Upper lobe of right lung (tissue), 1 donor: ENCODE results near the gene IAH1. TPM values are rescaled to one million over a fixed set of nuclear protein-coding genes. Genes with fewer than 3 reads are reported as not detected.
A peak's percentile ranks its signal among the peaks of the same experiment; 100 is the strongest.

ENCODE experiments used
- ATAC-seq: fragments of 200-7000 bp; cut with Tn5 transposase; one replicate; pipeline ENCODE4 v1.9.1; 2020; ENCODE audit warnings: mild to moderate bottlenecking, moderate library complexity
- DNase-seq: peaks from one replicate; pipeline ENCODE4 v3.0.0-alpha.2; 2020
- H3K27ac ChIP-seq: fragments of 200-600 bp; one replicate; pipeline ENCODE4 v1.8.0; 2022
- H3K27me3 ChIP-seq: fragments of 200-600 bp; one replicate; pipeline ENCODE4 v1.8.0; 2022; ENCODE audit warnings: mild to moderate bottlenecking
- H3K36me3 ChIP-seq: fragments of 200-600 bp; one replicate; pipeline ENCODE4 v1.8.0; 2022
- H3K4me1 ChIP-seq: fragments of 200-600 bp; one replicate; pipeline ENCODE4 v1.8.0; 2022
- H3K4me3 ChIP-seq: fragments of 200-600 bp; one replicate; pipeline ENCODE4 v1.8.0; 2022; ENCODE audit warnings: mild to moderate bottlenecking
- H3K9me3 ChIP-seq: fragments of 200-600 bp; one replicate; pipeline ENCODE4 v1.8.0; 2022
- CTCF ChIP-seq: fragments of 200-600 bp; IDR thresholded peaks from one replicate; pipeline ENCODE4 v1.8.0; 2022; ENCODE audit warnings: antibody characterized with exemption
- intact Hi-C: fragments of 100-400 bp; cut with DNase I; formaldehyde crosslinking; loops from one replicate; pipeline ENCODE4 v1.11.0; 2022
- total RNA-seq: library from RNA; stranded (reverse); fragmentation: NEBNext Ultra II Directional; extraction: Animal tissue kit (Norgen Biotek cat#: 25700); gene quantifications from one replicate; pipeline ENCODE4 v1.2.1, GENCODE V29; 2021
- donor health status: DM: no; HTN: yes; CAD: no; lungs with severe emphysema.

IAH1 gene
- total RNA-seq, 1 donor from 2014 or later = 39.0 TPM

- H3K27ac ChIP-seq = no peak overlapping the region
- TF ChIP-seq CTCF = no peak
- DNase-seq (no peak), ATAC-seq (no peak)
- peaks cover 28% of the 10 kb centered on the region for H3K36me3 ChIP-seq
- intact Hi-C loops = no loop called here
- H3K9me3 ChIP-seq = no peaks in the 10 kb centered on the region
- H3K27me3 ChIP-seq = no peaks in the 10 kb centered on the region
- H3K4me1 ChIP-seq = no peaks in the 10 kb centered on the region
- no peak overlapping the region for H3K4me3 ChIP-seq
Measured at GRCh38 chr2:9460441-9461017, 13.8 kb upstream of the IAH1 start.

GRCh38 chr2:9461079-9461478, 13.3 kb upstream of the IAH1 start:
- H3K27me3 ChIP-seq = no peaks in the 10 kb centered on the region
- peaks cover 24% of the 10 kb centered on the region for H3K36me3 ChIP-seq
- H3K4me1 ChIP-seq = no peaks in the 10 kb centered on the region
- intact Hi-C loops = no loop called here
- TF ChIP-seq CTCF = no peak
- no peak for ATAC-seq
- no peak overlapping the region for H3K4me3 ChIP-seq
- no peaks in the 10 kb centered on the region for H3K9me3 ChIP-seq
- DNase-seq = no peak
- no peak overlapping the region for H3K27ac ChIP-seq

- Histone ChIP-seq H3K4me1 (no peaks in the 10 kb centered on the region), H3K4me3 (no peak overlapping the region), H3K27me3 (no peaks in the 10 kb centered on the region), H3K36me3 (peaks cover 20% of the 10 kb centered on the region), H3K9me3 (no peaks in the 10 kb centered on the region), H3K27ac (no peak overlapping the region)
- TF ChIP-seq CTCF = no peak
- ATAC-seq = no peak
- no peak for DNase-seq
- intact Hi-C loops = no loop called here
Measured at GRCh38 chr2:9462313-9462712, 12.0 kb upstream of the IAH1 start.

GRCh38 chr2:9462886-9463697, 11.3 kb upstream of the IAH1 start:
- peaks cover 25% of the 10 kb centered on the region for H3K36me3 ChIP-seq
- intact Hi-C loops = no loop called here
- ATAC-seq (no peak), DNase-seq (no peak)
- no peak overlapping the region for H3K4me3 ChIP-seq
- TF ChIP-seq CTCF = no peak
- no peaks in the 10 kb centered on the region for H3K27me3 ChIP-seq
- no peaks in the 10 kb centered on the region for H3K4me1 ChIP-seq
- H3K27ac ChIP-seq = no peak overlapping the region
- no peaks in the 10 kb centered on the region for H3K9me3 ChIP-seq

GRCh38 chr2:9463698-9464034, 10.7 kb upstream of the IAH1 start:
- no peaks in the 10 kb centered on the region for H3K4me1 ChIP-seq
- no peak for DNase-seq
- H3K36me3 ChIP-seq = peaks cover 31% of the 10 kb centered on the region
- ATAC-seq = peak; percentile 53
- H3K27ac ChIP-seq = no peak overlapping the region
- no peaks in the 10 kb centered on the region for H3K27me3 ChIP-seq
- H3K9me3 ChIP-seq = no peaks in the 10 kb centered on the region
- no peak overlapping the region for H3K4me3 ChIP-seq
- TF ChIP-seq CTCF = no peak
- intact Hi-C loops = no loop called here
